HCT116 (cell line): Measurements from ENCODE around the gene PRKG1. TPM values are rescaled to one million over a fixed set of nuclear protein-coding genes. Genes with fewer than 3 reads are reported as not detected.

Experiments used
- ATAC-seq: fragments of 200-7000 bp; cut with Tn5 transposase; 2 replicates; pipeline ENCODE4 v1.9.1; 2020; ENCODE audit warnings: mild to moderate bottlenecking, moderate library complexity
- BruUV-seq: library from RNA; stranded (reverse); fragments of 400-500 nt; replicated peaks from 2 replicates; lab custom pipeline; 2021; lab: Mats Ljungman, UMichigan
- CTCF ChIA-PET: fragments of 300-600 bp; sonication (Branson Sonifier 250); formaldehyde crosslinking; loops from one replicate; lab custom pipeline; 2021; ENCODE audit warnings: antibody characterized with exemption; lab: Charles Lee
- POLR2A ChIA-PET: fragments of 300-600, 350-600 bp; sonication (Branson Sonifier 250); formaldehyde crosslinking; loops from one replicate; lab custom pipeline; 2021; ENCODE audit warnings: antibody characterized with exemption; lab: Charles Lee
- RAD21 ChIA-PET, 2 experiments: fragments of 300-600 bp; sonication (Branson Sonifier 250); formaldehyde crosslinking; loops; one replicate each; lab custom pipeline; 2023; ENCODE audit warnings: low total read pairs in 2 of 2; ENCODE audit not compliant: uncharacterized antibody in 2 of 2, unreplicated experiment in 2 of 2, low non-redundant PET in 1 of 2; lab: Charles Lee
- DNase-seq: peaks from one replicate; pipeline ENCODE4 v3.0.0-alpha.2; 2010; ENCODE audit warnings: low read depth, low spot score
- H2AFZ ChIP-seq: fragments of 200-600 bp; shearing (Covaris generic), sonication (generic); 2 replicates; pipeline ENCODE4 v1.6.1; 2017; ENCODE audit warnings: low read depth, mixed run types, mixed read lengths, antibody characterized with exemption, low read length; ENCODE audit not compliant: poor library complexity, severe bottlenecking
- H3K27ac ChIP-seq: 2 replicates; pipeline ENCODE4 v1.5.1; 2012; ENCODE audit warnings: low read depth, low read length
- H3K27me3 ChIP-seq: fragments of 200-600 bp; sonication (generic); 2 replicates; pipeline ENCODE4 v1.6.1; 2016; ENCODE audit warnings: mixed run types, low read length, mixed read lengths; ENCODE audit not compliant: insufficient read depth
- H3K36me3 ChIP-seq, 2 experiments: fragments of 200-500 bp in 1 of 2; fragments of 200-600 bp in 1 of 2; sonication (Bioruptor generic) in 1 of 2; sonication (generic) in 1 of 2; 2 replicates each; pipeline versions ENCODE4 v1.5.1 to v1.6.1; 2014 to 2016; ENCODE audit warnings: low read length in 2 of 2, inconsistent platforms in 1 of 2, mixed read lengths in 1 of 2, mixed run types in 1 of 2; ENCODE audit not compliant: insufficient read depth in 2 of 2, control insufficient read depth in 1 of 2
- H3K4me1 ChIP-seq, 2 experiments: fragments of 200-600 bp in 1 of 2; sonication (generic) in 1 of 2; 2 replicates each; pipeline versions ENCODE4 v1.5.1 to v1.6.1; 2012 to 2017; ENCODE audit warnings: low read length in 2 of 2, inconsistent platforms in 1 of 2, mild to moderate bottlenecking in 1 of 2, mixed read lengths in 1 of 2, mixed run types in 1 of 2, moderate library complexity in 1 of 2; ENCODE audit not compliant: insufficient read depth in 2 of 2, control insufficient read depth in 1 of 2
- H3K4me2 ChIP-seq: fragments of 200-600 bp; sonication (generic); 2 replicates; pipeline ENCODE4 v1.6.1; 2017; ENCODE audit warnings: mixed run types, low read length, mixed read lengths
- H3K4me3 ChIP-seq, 2 experiments: fragments of 200-600 bp in 1 of 2; sonication (generic) in 1 of 2; replicated peaks in 1 of 2; 2 replicates each; pipeline ENCODE4 v1.5.1; 2011 to 2016; ENCODE audit warnings: low read length in 2 of 2, control low read depth in 1 of 2, low read depth in 1 of 2, mild to moderate bottlenecking in 1 of 2, mixed read lengths in 1 of 2, mixed run types in 1 of 2
- H3K79me2 ChIP-seq: fragments of 200-600 bp; sonication (generic); 2 replicates; pipeline ENCODE4 v1.6.1; 2017; ENCODE audit warnings: mild to moderate bottlenecking, mixed run types, low read length, moderate library complexity, mixed read lengths; ENCODE audit not compliant: insufficient read depth
- H3K9ac ChIP-seq: fragments of 200-600 bp; sonication (generic); 2 replicates; pipeline ENCODE4 v1.6.1; 2016; ENCODE audit warnings: low read length, mixed read lengths
- H3K9me2 ChIP-seq: fragments of 200-600 bp; sonication (generic), shearing (Covaris generic); 2 replicates; pipeline ENCODE4 v1.6.1; 2017; ENCODE audit warnings: mixed run types, mild to moderate bottlenecking, moderate library complexity; ENCODE audit not compliant: insufficient read depth
- H3K9me3 ChIP-seq, 2 experiments: fragments of 200-500 bp in 1 of 2; fragments of 200-600 bp in 1 of 2; sonication (Bioruptor generic) in 1 of 2; sonication (generic) in 1 of 2; 2 replicates each; pipeline ENCODE4 v1.6.1; 2014 to 2017; ENCODE audit warnings: low read length in 2 of 2, mixed read lengths in 2 of 2, inconsistent platforms in 1 of 2, low read depth in 1 of 2, mild to moderate bottlenecking in 1 of 2, mixed run types in 1 of 2, moderate library complexity in 1 of 2; ENCODE audit not compliant: control insufficient read depth in 1 of 2, insufficient read depth in 1 of 2
- H4K20me1 ChIP-seq: fragments of 200-600 bp; sonication (generic), shearing (Covaris generic); 2 replicates; pipeline ENCODE4 v1.6.1; 2017; ENCODE audit warnings: mixed run types, mild to moderate bottlenecking, moderate library complexity; ENCODE audit not compliant: insufficient read depth
- EGR1 ChIP-seq: IDR thresholded peaks from 2 replicates; pipeline ENCODE4 v1.6.1; 2012; ENCODE audit warnings: low read depth
- EZH2phosphoT487 ChIP-seq: fragments of 200-600 bp; IDR thresholded peaks from 2 replicates; pipeline ENCODE4 v1.6.1; 2018; ENCODE audit warnings: antibody characterized with exemption, borderline replicate concordance
- FOSL1 ChIP-seq: IDR thresholded peaks from 2 replicates; pipeline ENCODE4 v1.6.1; 2012; ENCODE audit warnings: low read depth
- TCF7L2 ChIP-seq: IDR thresholded peaks from 2 replicates; pipeline ENCODE4 v1.7.0; 2011; ENCODE audit warnings: borderline replicate concordance, inconsistent platforms; ENCODE audit not compliant: insufficient read depth, insufficient read length; ENCODE audit errors: extremely low read depth
- intact Hi-C: fragments of 100-400 bp; cut with micrococcal nuclease; formaldehyde crosslinking; loops from 2 replicates; pipeline ENCODE4 v1.10.0; 2022
- total RNA-seq: library from RNA; stranded (reverse); gene quantifications from one replicate; pipeline ENCODE4 v1.2.1, GENCODE V29; 2021; ENCODE audit not compliant: unreplicated experiment

Gene PRKG1
- total RNA-seq, 1 experiment from 2014 or later = 1.4 TPM

DNA sequence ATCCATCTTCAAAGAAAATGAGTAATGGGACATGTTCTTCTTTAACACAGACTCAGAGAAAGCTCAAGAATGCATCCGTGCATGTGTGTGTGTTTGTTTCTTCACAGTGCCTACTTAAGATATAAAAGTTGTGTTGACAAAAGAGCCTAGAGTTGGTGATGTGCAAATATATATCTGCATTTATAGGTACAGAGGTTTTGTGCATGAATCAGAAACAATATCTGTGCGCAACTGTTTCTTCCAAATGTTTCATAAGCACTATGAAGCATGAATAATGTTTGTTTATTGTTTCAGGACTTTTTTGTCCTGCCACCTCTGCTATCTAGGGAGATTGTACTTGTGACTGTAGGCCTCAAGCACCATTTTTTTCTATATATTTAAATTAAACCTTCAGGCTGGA, 395.4 kb downstream of the PRKG1 start:
- ATAC-seq = no peak
- Histone ChIP-seq H3K4me3 (no peak overlapping the region), H3K27me3 (no peaks in the 10 kb centered on the region; the same call in 1 of the 2 replicates), H3K4me2 (no peak overlapping the region), H3K4me1 (no peaks in the 10 kb centered on the region), H3K79me2 (no peaks in the 10 kb centered on the region), H2AFZ (no peak overlapping the region), H3K9ac (no peak overlapping the region), H3K36me3 (no peaks in the 10 kb centered on the region), H3K9me2 (no peaks in the 10 kb centered on the region), H4K20me1 (no peaks in the 10 kb centered on the region), H3K9me3 (no peaks in the 10 kb centered on the region), H3K27ac (no peak overlapping the region)
- ChIA-PET RAD21 (no interaction called here), CTCF (no interaction called here), POLR2A (no interaction called here)
- no peak for DNase-seq
- BruUV-seq = no TSS peak
- TF ChIP-seq EGR1 (no peak), FOSL1 (no peak), EZH2phosphoT487 (no peak)
- intact Hi-C loops = no loop called here

DNA sequence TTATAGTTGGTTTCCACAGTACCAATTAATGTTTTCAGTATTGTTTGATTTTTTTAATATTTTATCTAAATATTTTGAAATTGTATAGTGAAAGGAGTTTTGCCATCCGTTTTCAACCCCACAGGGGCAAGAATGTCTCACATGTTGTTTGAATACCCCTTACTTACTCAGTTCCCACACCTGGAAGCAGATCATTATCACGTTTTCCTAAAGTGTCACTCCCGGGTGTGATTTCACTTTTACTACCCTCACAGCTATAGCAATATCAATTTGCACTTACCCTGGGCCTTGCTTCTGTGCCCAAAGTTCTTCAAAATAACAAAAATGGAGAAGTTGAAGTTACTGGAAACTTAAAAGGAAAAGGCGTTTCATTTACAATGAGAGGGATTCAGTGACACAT, 397.0 kb downstream of the PRKG1 start:
- H3K9me2 ChIP-seq = no peaks in the 10 kb centered on the region
- TF ChIP-seq TCF7L2 (no peak), FOSL1 (no peak)
- H3K9me3 ChIP-seq = no peaks in the 10 kb centered on the region

More for the DNA sequence above, 397.0 kb downstream of the PRKG1 start:
- DNase-seq (no peak), ATAC-seq (no peak)
- H3K27me3 ChIP-seq = peaks cover 3% of the 10 kb centered on the region; the same call in 1 of the 2 replicates
- no peaks in the 10 kb centered on the region for H3K36me3 ChIP-seq
- no peak overlapping the region for H3K4me2 ChIP-seq
- H3K27ac ChIP-seq = no peak overlapping the region
- POLR2A ChIA-PET = no interaction called here
- H3K9ac ChIP-seq = no peak overlapping the region
- H3K4me1 ChIP-seq = no peaks in the 10 kb centered on the region
- no TSS peak for BruUV-seq
- RAD21 ChIA-PET = no interaction called here
- H3K4me3 ChIP-seq = no peak overlapping the region
- CTCF ChIA-PET = no interaction called here
- H2AFZ ChIP-seq = no peak overlapping the region
- intact Hi-C loops = no loop called here
- no peaks in the 10 kb centered on the region for H4K20me1 ChIP-seq
- no peaks in the 10 kb centered on the region for H3K79me2 ChIP-seq
